Measurements from ENCODE around the gene KRT73. TPM values are rescaled to one million over a fixed set of nuclear protein-coding genes. Genes with fewer than 3 reads are reported as not detected.

KRT73 gene
- total and polyA plus RNA-seq, 9 of the 15 experiments (the other 6 are each of a cell fraction or from before 2014, with no cell fraction given) = 0.09 to 0.18 (median 0.13) TPM; not detected in 5

GRCh38 chr12:52667509-52667908 is 49.1 kb upstream of the KRT73 start:
- no peak overlapping the region for H3K4me3 ChIP-seq
- POLR2A ChIA-PET = interaction anchor here (0.6 kb wide), 1 partner anchor 123 kb away, joined by 4 read pairs; no protein-coding TSS in a partner anchor
- CTCF ChIA-PET (ENCODE audit: low intra/inter-chr PET ratio) = interaction anchor here (1.3 kb wide), 1 partner anchor 213 kb away, joined by 4 read pairs; no protein-coding TSS in a partner anchor
- H3K27me3 ChIP-seq (ENCODE audit: control insufficient read depth in 2 of 2, insufficient read depth in 2 of 2, low read length in 2 of 2) = no peaks in the 10 kb centered on the region
- TF ChIP-seq RAD21 (CRISPR knock-in tag; conservative IDR thresholded peaks at IDR 0.05 in 1 of 2, IDR thresholded peaks at IDR 0.05 in 1 of 2) (peak; percentile 68 to 69), ZNF699 (CRISPR knock-in tag; IDR thresholded peaks at IDR 0.05; ENCODE audit: insufficient replicate concordance) (no peak), RCOR1 (IDR thresholded peaks at IDR 0.05; ENCODE audit: borderline replicate concordance in 1 of 2, low read depth in 2 of 2, low read length in 2 of 2) (0 out of 4 replicates have a peak, but pooled peaks of 1 of the 2 experiments have one; percentile 43), SRSF3 (IDR thresholded peaks at IDR 0.05; ENCODE audit: insufficient read depth, low read length) (no peak), REST (IDR thresholded peaks at IDR 0.05; ENCODE audit: borderline replicate concordance) (peak; percentile 54; the same call in 1 of the 2 replicates), REST (CRISPR knock-in tag; IDR thresholded peaks at IDR 0.05; ENCODE audit: low read depth) (no peak), CTBP1 (IDR thresholded peaks at IDR 0.05; ENCODE audit: borderline replicate concordance) (0 out of 2 replicates have a peak, but pooled peaks have one; percentile 21)
- TF ChIP-seq, protein P1, sequence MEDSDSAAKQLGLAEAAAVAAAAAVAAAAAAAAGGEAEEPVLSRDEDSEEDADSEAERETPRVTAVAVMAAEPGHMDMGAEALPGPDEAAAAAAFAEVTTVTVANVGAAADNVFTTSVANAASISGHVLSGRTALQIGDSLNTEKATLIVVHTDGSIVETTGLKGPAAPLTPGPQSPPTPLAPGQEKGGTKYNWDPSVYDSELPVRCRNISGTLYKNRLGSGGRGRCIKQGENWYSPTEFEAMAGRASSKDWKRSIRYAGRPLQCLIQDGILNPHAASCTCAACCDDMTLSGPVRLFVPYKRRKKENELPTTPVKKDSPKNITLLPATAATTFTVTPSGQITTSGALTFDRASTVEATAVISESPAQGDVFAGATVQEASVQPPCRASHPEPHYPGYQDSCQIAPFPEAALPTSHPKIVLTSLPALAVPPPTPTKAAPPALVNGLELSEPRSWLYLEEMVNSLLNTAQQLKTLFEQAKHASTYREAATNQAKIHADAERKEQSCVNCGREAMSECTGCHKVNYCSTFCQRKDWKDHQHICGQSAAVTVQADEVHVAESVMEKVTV (CRISPR knock-in tag; IDR thresholded peaks at IDR 0.05) = peak; percentile 54
- TF ChIP-seq, protein P2, sequence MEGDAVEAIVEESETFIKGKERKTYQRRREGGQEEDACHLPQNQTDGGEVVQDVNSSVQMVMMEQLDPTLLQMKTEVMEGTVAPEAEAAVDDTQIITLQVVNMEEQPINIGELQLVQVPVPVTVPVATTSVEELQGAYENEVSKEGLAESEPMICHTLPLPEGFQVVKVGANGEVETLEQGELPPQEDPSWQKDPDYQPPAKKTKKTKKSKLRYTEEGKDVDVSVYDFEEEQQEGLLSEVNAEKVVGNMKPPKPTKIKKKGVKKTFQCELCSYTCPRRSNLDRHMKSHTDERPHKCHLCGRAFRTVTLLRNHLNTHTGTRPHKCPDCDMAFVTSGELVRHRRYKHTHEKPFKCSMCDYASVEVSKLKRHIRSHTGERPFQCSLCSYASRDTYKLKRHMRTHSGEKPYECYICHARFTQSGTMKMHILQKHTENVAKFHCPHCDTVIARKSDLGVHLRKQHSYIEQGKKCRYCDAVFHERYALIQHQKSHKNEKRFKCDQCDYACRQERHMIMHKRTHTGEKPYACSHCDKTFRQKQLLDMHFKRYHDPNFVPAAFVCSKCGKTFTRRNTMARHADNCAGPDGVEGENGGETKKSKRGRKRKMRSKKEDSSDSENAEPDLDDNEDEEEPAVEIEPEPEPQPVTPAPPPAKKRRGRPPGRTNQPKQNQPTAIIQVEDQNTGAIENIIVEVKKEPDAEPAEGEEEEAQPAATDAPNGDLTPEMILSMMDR (IDR thresholded peaks at IDR 0.05 in 2 of 3, conservative IDR thresholded peaks at IDR 0.05 in 1 of 3; ENCODE audit: insufficient read depth in 2 of 3, low read depth in 1 of 3, low read length in 3 of 3) = peak; percentile 47 to 70 (median 52); a peak in 5 of 6 replicates
- H3K9ac ChIP-seq (ENCODE audit: insufficient read depth in 1 of 2, low read depth in 2 of 2, low read length in 2 of 2) = no peak overlapping the region
- 34% methylated on average over 9 of the region's 9 CpGs for WGBS (ENCODE audit: insufficient coverage, low coverage, missing lambda C conversion rate)
- no peak overlapping the region for H2AFZ ChIP-seq (ENCODE audit: low read depth, low read length)
- DNase-seq (ENCODE audit: extremely low read depth in 1 of 4, low spot score in 3 of 4) (peak in 3 of 4 experiments; percentile 21 to 35 (median 35)), FAIRE-seq (peak; percentile 26), ATAC-seq (peak; percentile 74)
- no peak overlapping the region for H3K4me2 ChIP-seq (ENCODE audit: insufficient read depth, low read length)
- H4K20me1 ChIP-seq (replicated peaks; ENCODE audit: control insufficient read depth, insufficient read depth, low read length) = no peaks in the 10 kb centered on the region
- H3K9me3 ChIP-seq (replicated peaks; ENCODE audit: control insufficient read depth, insufficient read depth, low read depth, low read length) = no peaks in the 10 kb centered on the region
- intact Hi-C loops (cut with micrococcal nuclease) (loop anchor here (2.0 kb wide), 1 partner anchor 203 kb away; no protein-coding TSS in a partner anchor), in situ Hi-C loops (cut with MboI) (no loop called here)
- no peak overlapping the region for H3K27ac ChIP-seq (ENCODE audit: extremely low read depth, low read depth, low read length)
- H3K4me1 ChIP-seq (replicated peaks in 1 of 2; ENCODE audit: control insufficient read depth in 2 of 2, insufficient read depth in 2 of 2, low read length in 2 of 2) = peaks cover 13% of the 10 kb centered on the region in 2 experiments; a peak in 4 of 5 replicates
- peaks cover 2% of the 10 kb centered on the region for H3K9me1 ChIP-seq (ENCODE audit: control insufficient read depth, insufficient read depth, low read length)
- H3K79me2 ChIP-seq (ENCODE audit: control insufficient read depth, insufficient read depth, low read length) = no peaks in the 10 kb centered on the region
- no TSS peak for BruUV-seq (replicated peaks)
- H3K36me3 ChIP-seq (ENCODE audit: control insufficient read depth, insufficient read depth, low read length) = no peaks in the 10 kb centered on the region
